Stimulated activated CD4-positive, alpha-beta T cell treated with anti-CD3 and anti-CD28 coated beads, Interleukin-4, amount 100 ng/mL, for 4 hours (primary cell): Measurements from ENCODE around the gene SMG9.
"Not testable (repeated sequence)": the region's sequence is repeated elsewhere in the genome, so short reads cannot be mapped to it uniquely, and the experiment has no call there.

ENCODE experiments used
- DNase-seq, 2 experiments: peaks; one replicate each; pipeline ENCODE4 v3.0.0-alpha.2; 2020

Gene SMG9

GRCh38 chr19:43779147-43779819 lies 24.5 kb upstream of the SMG9 start:
- no peak for DNase-seq

GRCh38 chr19:43778651-43779050 lies 23.9 kb upstream of the SMG9 start:
- DNase-seq = no peak

DNA sequence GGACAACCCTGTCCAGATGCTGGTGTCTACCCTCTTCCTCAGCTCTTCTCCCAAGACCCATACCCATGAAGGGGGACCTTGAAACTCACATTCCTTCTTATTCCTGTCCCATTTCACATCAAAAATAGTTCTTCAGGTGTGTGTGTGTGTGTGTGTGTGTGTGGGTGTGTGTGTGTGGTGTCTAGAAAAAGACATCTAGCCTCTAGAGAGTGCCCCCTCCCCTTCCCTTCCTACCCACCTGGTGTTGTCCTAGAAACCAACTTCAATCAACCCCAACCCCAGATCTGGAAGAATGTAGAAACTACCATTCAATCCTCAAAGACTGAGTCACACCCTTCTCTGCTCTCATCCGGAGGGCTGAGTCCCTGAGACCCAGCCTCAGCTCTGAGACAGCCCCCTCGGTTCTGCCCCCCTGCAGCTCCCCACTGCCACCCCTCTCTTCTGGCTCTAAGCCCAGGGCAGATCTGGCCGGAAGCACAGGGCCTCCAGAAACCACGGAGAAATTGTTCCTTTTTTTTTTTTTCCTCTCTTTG lies 22.5 kb upstream of the SMG9 start:
- peak in 1 of 2 experiments; percentile 66 for DNase-seq

GRCh38 chr19:43776286-43776685 lies 21.5 kb upstream of the SMG9 start:
- DNase-seq = peak; percentile 72 to 88

- DNase-seq = no peak
Measured at GRCh38 chr19:43775299-43775890, 20.6 kb upstream of the SMG9 start.

GRCh38 chr19:43774940-43775258 lies 20.1 kb upstream of the SMG9 start:
- not testable (repeated sequence) for DNase-seq

- no peak for DNase-seq
Measured at GRCh38 chr19:43774103-43774939, 19.6 kb upstream of the SMG9 start.

DNA sequence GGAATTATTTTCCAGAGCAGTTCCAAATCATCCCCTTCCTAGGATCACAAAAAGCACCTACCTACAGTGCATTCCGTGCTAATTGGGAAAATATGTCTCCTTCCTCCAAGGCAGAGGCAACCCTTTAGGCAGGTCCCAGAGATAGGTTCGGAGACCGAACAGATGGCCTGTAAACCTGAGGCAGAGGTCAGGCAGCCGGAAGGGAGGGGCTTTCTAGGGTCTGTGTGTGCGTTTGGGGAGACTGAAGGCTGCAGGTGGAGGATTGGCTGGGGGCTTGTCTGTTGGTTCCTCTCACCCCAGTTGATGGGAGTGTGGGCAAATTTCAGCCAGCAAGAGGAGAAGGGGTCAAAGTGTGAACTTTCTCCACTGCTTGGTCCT lies 19.0 kb upstream of the SMG9 start:
- DNase-seq = no peak

DNA sequence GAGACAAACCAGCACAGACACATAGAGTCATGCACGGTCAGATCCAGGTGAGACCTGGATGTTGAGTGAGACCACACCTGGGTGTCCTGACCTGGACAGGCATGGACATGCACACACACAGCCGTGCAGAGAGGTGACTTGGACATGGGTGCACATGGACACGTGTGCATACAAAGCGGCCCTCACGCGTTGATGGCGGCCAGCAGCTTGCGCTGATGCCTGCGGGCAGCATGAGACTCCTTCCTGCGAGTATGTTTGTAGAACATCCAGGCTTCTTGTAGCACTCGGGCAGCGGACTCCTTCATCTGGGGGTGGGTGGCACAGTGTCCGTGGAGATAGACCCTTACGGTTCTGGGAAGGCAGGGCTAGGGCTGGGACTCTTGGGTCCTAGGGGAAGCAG lies 14.5 kb upstream of the SMG9 start:
- no peak for DNase-seq

- no peak for DNase-seq
Measured at GRCh38 chr19:43768273-43769050, 13.7 kb upstream of the SMG9 start.

GRCh38 chr19:43767818-43768217 lies 13.1 kb upstream of the SMG9 start:
- no peak for DNase-seq

DNA sequence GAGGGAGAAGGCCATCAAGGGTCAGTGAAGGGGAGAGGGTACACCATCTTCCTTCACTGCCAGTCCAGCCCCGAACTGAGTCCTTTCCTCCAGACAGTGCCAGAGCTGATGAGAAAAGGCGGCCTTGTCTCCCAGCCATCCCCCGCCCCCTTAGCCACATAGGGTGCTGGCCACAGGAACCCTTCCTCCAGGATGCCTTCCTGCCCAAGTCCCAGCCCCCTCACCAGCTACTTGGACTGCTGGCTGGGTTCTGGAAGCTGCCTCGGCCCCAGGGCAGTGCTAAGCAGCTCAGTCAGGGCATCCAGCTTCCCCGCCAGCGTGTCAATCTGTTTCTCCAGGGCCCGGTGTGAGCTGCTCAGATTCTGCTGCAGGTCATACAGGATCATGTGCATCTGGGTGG lies 12.6 kb upstream of the SMG9 start:
- DNase-seq = no peak

- no peak for DNase-seq
Measured at GRCh38 chr19:43766755-43767043, 11.9 kb upstream of the SMG9 start.

- peak; percentile 71 to 80 for DNase-seq
Measured at GRCh38 chr19:43765109-43765876, 10.5 kb upstream of the SMG9 start.

GRCh38 chr19:43764684-43765083 lies 9.9 kb upstream of the SMG9 start:
- not testable (repeated sequence) for DNase-seq

- DNase-seq = no peak
Measured at GRCh38 chr19:43763473-43763939, 8.7 kb upstream of the SMG9 start.

GRCh38 chr19:43762814-43763213 lies 8.1 kb upstream of the SMG9 start:
- DNase-seq = no peak

GRCh38 chr19:43760941-43761340 lies 6.2 kb upstream of the SMG9 start:
- no peak for DNase-seq

- no peak for DNase-seq
Measured at GRCh38 chr19:43759515-43759914, 4.8 kb upstream of the SMG9 start.

GRCh38 chr19:43755256-43755801 lies 567 bp upstream of the SMG9 start:
- DNase-seq = peak; percentile 75 to 77

DNA sequence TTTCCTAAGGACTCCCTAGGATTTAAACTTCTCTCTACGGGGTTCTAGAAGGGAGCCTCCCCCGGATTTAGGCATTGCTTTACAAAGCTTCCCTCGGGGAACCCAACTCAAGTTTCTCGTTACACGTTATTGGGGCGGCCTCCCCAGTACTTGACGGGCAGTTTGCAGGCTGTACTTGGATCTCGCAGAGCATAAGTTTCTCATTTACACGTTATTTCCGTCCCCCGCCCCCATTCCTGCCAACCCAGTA lies 584 bp downstream of the SMG9 start:
- DNase-seq = no peak

GRCh38 chr19:43752287-43752875 lies 2.4 kb downstream of the SMG9 start:
- DNase-seq = no peak
